Upper lobe of left lung (tissue), 4 donors: ENCODE data around the gene ZSCAN5B.

Experiments used
- POLR2A ChIP-seq, 4 donors: fragments of 450-650 bp; IDR thresholded peaks; one replicate each; pipeline ENCODE4 v1.5.1; 2016 to 2017; ENCODE audit warnings: antibody characterized with exemption in 4 of 4, mild to moderate bottlenecking in 2 of 4
- POLR2AphosphoS5 ChIP-seq, 2 donors: sonication (generic); formaldehyde crosslinking; IDR thresholded peaks; one replicate each; pipeline ENCODE4 v1.5.1; 2017; ENCODE audit warnings: antibody characterized with exemption in 2 of 2

DNA sequence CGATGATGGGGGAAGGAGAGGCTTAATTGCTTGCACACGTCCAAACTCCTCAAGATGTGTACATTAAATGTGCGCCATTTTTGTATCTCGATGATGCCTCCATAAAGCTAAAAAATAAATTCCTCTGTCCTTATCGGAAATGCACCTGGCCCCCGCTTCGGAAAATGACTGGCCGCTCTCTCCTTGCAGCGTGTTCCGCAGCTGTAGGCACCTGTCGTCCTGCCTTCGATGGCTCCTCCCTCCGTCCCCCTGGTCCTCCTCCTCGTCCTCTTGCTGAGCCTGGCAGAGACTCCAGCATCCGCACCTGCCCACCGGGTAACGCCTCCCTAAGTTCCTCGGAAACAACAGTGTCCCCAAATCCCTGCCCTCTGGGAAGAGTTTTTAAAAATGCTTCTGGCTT, 20.7 kb downstream of the ZSCAN5B start:
- TF ChIP-seq POLR2AphosphoS5 (IDR thresholded peaks at IDR 0.05) (no peak), POLR2A (IDR thresholded peaks at IDR 0.05) (no peak)
